Brain pericyte (primary cell): ENCODE results near the gene LRRC72.
"Not testable (repeated sequence)": the region's sequence is repeated elsewhere in the genome, so short reads cannot be mapped to it uniquely, and the experiment has no call there.

Experiments used
- DNase-seq: peaks from one replicate; pipeline ENCODE4 v3.0.0-alpha.2; 2012; ENCODE audit warnings: low read depth, low spot score

The LRRC72 gene

DNA sequence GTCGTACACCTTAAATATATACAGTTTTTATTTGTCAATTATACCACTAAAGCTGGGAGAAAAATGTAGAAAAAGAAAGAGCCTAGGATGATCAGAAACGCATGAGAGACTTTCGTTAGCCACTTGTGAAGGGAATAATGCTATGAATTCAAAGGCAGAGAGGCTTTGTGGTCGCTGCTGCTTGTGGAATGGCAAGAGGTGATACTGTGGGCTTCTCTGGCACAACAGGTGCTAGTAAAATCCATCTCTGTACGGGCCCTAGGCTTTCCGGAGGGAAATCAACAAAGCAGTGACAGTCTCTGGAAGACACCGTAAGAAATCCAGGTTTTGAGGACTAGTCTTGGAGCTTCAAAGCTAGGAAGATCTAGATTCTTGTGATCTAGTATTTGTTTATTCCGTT, 52.6 kb downstream of the LRRC72 start:
- no peak for DNase-seq

GRCh38 chr7:16581286-16581685, 54.7 kb downstream of the LRRC72 start:
- no peak for DNase-seq

DNA sequence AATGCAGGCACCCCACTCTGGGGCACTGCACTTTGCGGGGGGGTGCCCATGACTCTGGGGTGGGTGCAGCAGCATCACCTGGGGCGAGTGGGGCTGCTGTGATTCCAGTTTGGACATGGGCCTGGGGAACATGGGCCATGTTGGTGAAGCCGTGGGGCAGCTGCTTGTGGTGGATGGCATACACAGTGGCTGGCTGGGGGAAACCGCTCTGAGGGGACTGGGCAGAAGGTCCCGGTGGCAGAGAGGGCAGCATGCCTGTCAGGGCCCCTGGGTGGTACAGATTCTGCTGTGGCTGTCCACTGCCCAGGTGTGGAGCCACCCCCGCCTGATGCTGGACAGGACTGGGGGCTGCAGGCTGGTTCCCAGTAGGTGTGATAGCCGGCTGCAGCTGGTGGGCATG, 57.2 kb downstream of the LRRC72 start:
- no peak for DNase-seq

DNA sequence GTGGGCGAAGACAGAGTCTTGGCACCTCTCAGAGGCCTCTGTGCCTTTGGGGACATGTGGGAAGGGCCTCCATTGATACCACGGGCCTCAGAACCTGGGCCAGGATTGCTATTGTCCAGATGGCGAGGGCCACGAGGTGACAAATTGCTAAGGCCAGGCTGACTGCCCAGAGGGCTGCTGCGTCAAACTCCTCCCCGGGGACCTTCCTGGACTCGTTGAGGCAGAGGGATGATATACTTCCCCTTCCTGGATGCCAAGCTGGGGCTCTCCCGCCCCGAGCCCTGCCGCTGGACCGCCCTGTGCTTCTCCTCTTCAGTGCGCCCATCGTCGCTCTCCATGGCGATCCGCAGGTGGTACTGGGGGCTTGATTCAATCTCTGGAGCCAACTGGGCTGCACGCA, 58.9 kb downstream of the LRRC72 start:
- DNase-seq, result no peak

DNA sequence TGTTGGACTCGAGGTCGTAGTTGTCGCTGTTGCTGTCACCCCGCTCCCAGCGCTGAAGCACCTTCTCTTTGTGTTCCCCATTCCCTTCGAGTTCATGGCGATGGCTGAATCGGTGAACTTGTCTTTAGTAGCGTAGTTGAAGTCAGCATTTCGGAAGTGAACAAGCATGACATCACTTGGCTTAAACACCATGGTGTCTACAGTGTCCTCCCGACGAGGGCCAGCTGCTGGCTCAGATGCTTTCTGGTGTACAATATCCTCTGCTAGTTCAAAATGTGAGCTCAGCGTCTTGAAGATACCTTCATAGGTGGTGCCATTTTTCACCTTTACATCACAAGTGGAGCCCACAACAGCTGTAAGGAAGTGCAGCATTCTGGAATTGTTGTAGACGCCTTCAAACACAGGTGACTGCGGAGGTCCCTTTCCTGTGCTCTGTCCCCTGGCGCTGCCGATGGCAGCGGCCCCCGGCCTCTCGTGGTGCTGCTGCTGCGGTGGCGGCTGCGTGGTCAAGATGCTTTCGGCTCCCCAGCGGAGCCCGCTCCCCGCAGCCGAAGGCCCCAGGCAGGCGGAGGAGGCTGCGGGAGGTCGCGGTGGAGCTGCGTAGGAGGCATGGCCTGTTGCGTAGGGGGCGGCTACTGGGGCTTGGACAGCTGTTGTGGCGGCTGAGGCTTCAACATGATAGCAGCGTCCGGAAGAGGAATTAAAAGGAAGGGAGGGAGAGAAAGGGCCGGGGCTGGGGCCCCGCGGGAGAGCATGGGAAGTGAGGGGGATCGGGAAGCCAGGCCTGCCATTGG, 59.7 kb downstream of the LRRC72 start:
- no peak for DNase-seq

DNA sequence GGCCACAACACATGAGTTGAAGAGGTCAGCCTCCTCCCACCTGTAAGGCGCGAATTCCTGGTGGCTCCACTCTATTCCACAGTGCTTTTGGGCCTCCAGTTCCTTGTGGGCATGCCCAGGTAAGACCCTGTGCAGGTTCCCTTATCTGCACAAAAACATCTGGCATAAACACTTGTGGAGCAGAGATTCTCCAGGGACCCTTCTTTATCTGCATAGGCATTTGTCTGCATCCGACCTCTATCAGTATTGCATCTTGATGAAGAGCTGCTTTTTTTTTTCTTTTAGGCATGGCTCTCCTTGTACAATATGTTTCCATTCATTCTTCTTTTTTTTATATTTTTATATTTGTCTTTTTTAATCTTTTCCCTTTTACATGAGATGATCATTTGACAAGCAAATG, 60.5 kb downstream of the LRRC72 start:
- no peak for DNase-seq

- no peak for DNase-seq
These were observed 61.2 kb downstream of the LRRC72 start for GRCh38 chr7:16587790-16588189.

- no peak for DNase-seq
These were observed 63.3 kb downstream of the LRRC72 start for GRCh38 chr7:16589881-16590280.

- DNase-seq, result no peak
These were observed 63.8 kb downstream of the LRRC72 start for GRCh38 chr7:16590424-16590823.

DNA sequence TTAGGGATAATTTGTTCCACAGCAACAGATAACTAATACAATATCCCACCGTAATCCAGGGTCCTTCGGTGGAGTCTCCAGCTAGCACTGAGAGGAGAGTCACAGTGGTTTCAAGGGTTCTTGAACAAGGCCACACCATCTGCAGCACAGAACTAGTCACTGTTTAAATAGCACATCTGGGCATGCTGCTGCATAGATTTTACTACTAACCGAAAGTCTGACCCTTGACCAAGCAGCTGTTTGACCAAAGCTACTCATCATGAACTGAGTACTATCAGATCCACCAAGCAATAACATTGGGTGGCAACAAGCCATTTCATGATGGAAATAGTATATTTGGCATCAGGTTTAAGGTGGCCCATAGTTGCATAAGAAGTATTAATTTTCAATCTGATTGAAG, 65.8 kb downstream of the LRRC72 start:
- no peak for DNase-seq

DNA sequence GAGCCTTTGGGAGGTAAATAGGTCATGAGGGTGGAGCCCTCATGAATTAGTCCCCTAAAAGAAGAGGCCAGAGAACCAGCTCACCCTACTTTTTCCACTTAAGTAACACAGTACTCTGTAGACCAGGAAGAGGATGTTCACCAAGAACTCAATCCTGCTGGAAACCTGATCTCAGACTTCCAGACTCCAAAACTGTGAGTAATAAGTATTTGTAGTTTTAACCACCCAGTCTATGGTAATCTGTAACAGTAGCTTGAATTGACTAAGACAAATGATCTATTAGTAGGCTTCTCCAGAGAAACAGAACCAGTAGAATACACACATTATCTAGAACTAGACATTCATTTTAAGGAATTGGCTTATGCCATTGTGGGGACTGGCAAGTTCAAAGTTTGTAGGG, 67.4 kb downstream of the LRRC72 start:
- no peak for DNase-seq

GRCh38 chr7:16594676-16595075, 68.1 kb downstream of the LRRC72 start:
- DNase-seq, result no peak

- DNase-seq, result not testable (repeated sequence)
These were observed 69.0 kb downstream of the LRRC72 start for GRCh38 chr7:16595596-16595995.

- no peak for DNase-seq
These were observed 71.4 kb downstream of the LRRC72 start for GRCh38 chr7:16598015-16598414.

DNA sequence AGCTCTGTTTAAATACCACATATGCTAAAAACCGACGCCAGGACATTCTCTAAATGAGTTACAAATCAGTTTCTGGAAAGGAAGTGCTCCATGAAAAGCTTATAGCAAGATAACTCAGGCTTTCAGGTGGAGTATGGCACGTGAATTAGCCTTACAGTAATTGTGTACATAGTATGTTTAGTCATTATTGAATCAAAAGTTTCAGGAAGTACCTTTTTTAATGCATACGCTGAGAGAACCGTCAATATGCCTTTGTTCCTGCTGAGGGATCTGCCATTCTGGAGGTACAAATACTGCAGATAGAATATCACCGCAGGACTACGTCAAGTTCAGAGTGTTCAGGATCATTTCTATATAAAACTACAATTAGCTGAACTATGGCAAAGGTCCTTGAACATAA, 73.2 kb downstream of the LRRC72 start:
- no peak for DNase-seq

DNA sequence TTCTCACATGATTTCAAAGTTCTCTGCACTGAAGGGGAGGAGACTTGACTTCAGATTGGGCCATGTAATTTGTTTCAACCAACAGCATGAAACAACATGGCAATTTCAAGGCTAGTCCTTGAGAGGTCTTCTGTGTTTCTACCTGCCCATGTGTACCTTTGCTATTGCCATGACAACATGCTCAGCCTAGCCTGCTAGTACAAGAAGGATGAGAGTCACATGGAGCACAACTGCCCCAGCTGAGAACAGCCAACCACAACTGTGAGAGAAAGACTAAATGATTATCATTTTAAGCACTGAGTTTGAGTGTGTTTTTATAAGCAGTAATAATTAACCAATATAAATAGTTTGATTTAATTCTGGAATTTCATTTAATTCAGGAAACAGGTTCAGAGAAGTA, 77.0 kb downstream of the LRRC72 start:
- no peak for DNase-seq

DNA sequence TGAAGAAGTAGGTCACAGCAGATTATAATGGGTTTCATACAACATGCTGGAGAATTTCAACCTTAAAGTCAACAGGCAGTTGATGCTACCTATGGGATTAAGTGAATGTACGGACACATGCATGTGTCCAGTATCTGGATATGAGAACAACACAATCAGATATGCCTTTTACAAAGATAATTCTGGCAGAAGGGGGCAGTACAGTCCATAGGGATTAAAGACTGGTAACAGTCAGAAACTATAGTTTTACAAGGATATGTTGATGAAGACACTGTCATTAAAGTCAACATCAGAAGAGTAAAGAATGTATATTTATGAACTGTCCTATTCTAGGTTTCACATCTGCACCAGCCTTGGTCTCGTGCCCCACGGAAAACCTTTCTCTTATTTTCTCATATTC, 77.4 kb downstream of the LRRC72 start:
- DNase-seq, result no peak

DNA sequence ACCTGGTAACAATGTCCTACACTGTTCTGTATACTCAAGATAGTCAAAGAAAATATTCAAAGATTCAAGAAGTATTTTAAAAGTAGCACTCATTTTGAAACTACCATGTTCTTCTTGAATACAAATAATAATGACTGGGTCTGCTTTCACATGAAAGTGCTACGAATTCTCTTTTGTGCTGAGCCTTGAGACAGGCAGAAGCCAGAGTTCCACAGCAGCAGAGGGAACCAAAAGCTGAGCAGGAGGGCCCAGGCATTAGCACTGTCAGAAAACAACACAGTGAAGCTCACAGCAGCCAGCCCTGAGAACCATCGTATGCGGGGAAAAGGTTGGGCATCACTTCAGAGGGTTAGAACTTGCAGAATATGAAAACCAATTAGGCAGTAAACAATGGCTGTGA, 80.1 kb downstream of the LRRC72 start:
- DNase-seq, result no peak

- no peak for DNase-seq
These were observed 83.3 kb downstream of the LRRC72 start for GRCh38 chr7:16609842-16610450.

DNA sequence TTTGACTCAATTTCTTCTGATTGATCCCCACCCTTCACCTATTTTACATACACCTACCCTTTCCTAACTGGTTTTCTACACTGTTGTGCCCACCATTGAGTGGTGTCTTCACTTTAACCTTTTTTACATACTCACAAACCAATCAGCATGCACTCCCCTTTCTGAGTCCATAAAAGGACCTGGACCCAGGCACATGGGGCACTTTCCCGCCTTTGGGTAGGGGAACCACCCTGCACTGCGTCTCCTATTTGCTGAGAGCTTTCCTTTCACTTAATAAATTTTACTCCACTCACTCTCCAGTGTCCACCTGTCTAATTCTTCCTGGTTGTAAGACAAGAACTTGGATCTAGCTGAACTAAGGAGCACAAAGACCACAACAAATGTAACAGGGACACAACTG, 85.1 kb downstream of the LRRC72 start:
- DNase-seq, result no peak

DNA sequence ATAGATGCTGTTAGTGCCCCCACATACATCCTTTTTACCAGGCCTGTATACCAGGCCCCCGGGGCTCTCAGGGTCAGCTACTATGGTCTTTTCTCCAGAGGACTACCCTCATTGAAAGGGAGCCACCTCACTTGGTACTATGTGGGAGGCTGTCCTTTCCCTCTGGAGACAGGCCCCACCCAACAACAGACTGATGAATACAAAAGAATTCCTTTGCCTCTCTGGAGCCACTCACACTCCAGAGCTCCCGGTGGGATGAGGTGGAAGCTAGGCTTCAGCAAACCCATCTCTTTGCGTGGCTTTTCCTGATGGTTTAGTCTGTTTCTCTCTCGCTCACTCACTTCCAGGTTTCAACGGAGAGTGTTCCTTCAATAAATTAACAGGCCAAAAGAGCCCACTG, 88.6 kb downstream of the LRRC72 start:
- DNase-seq, result no peak

DNA sequence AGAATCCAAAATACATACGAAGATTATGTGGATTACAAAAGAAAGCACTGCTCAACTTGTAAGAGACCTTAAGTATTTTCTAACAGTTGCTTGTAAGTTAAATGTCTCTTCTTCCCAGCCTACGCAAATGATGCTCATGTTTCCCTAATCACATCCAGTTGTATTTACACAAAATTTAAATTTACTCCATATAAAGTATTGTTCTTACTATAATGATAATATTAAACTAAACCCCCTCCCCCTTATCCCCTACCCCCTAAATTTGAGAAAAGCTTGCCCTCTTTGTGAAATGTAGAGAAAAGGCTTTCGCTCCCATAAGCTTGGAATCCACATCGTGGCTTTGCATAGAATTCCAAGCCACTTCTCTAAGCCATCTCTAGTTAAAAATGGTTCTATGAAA, 89.5 kb downstream of the LRRC72 start:
- DNase-seq, result no peak

DNA sequence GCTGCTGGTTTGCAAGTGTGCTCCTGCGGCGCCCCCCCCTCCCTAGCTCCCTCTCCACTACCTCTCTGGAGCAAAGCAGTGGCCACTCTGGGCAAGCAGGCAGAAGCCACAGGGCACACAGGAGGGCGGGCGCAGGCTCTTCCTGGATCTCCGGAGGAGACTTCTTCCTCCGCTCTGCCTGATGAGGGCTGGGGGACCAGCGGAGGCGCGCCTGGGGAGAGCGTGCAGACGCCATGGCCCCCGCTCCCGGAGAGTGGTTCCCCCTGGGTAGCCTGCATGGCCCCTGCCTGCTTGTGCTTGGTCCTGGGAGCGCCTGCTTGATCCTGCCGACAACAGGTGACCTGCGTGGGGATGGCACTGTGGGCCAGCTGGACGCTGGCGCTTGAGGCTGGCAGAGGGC, 89.9 kb downstream of the LRRC72 start:
- no peak for DNase-seq

DNA sequence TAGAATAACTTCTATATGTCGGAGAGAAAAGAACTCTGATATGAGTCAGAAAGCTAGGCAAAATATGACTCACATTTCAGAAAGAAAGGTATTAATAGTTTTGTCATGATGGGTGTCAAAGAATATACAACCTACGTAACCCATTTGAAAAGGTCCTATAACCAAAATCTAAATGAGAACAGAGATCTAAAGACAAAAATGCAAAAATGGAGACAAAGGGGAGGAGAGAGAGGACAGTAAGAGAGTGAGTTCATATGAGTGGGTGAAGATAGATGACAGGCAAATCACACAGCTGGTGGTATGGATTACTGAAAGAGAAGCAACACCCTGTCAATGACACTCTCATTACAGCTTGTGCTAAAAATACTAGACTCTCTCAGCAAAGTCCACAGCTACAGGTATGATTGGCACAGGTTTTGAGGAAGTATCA, 93.4 kb downstream of the LRRC72 start:
- no peak for DNase-seq
